Panc1 (cell line): ENCODE results near the gene JPT2. TPM values are rescaled to one million over a fixed set of nuclear protein-coding genes. Genes with fewer than 3 reads are reported as not detected.
A peak's percentile ranks its signal among the peaks of the same experiment; 100 is the strongest.

Experiments used
- ATAC-seq: fragments of 200-7000 bp; cut with Tn5 transposase; 2 replicates; pipeline ENCODE4 v1.9.1; 2020; ENCODE audit warnings: mild to moderate bottlenecking, moderate library complexity
- BruUV-seq: library from RNA; stranded (reverse); fragments of 400-500 nt; replicated peaks from 2 replicates; lab custom pipeline; 2021; lab: Mats Ljungman, UMichigan
- CTCF ChIA-PET: fragments of 300-600 bp; sonication (Branson Sonifier 250); formaldehyde crosslinking; loops from one replicate; lab custom pipeline; 2022; ENCODE audit warnings: antibody characterized with exemption; lab: Charles Lee
- POLR2A ChIA-PET: fragments of 300-600 bp; sonication (Branson Sonifier 250); formaldehyde crosslinking; loops from one replicate; lab custom pipeline; 2022; ENCODE audit warnings: antibody characterized with exemption; lab: Charles Lee
- DNase-seq: peaks from one replicate; pipeline ENCODE4 v3.0.0-alpha.2; 2010; ENCODE audit warnings: low read depth, low spot score
- H3K27ac ChIP-seq: 2 replicates; pipeline ENCODE4 v1.5.1; 2011; ENCODE audit warnings: mild to moderate bottlenecking, low read length, inconsistent platforms
- H3K27me3 ChIP-seq: fragments of 200-500 bp; sonication (Bioruptor generic); 2 replicates; pipeline ENCODE4 v1.6.0; 2014; ENCODE audit warnings: low read length, inconsistent platforms; ENCODE audit not compliant: control insufficient read depth, insufficient read depth
- H3K36me3 ChIP-seq: fragments of 200-500 bp; sonication (Bioruptor generic); 2 replicates; pipeline ENCODE4 v1.5.1; 2014; ENCODE audit warnings: inconsistent platforms, mild to moderate bottlenecking, low read length, moderate library complexity; ENCODE audit not compliant: control insufficient read depth, insufficient read depth
- H3K4me1 ChIP-seq: 2 replicates; pipeline ENCODE4 v1.5.1; 2011; ENCODE audit warnings: inconsistent platforms, mild to moderate bottlenecking, low read length, moderate library complexity; ENCODE audit not compliant: control insufficient read depth, insufficient read depth
- H3K4me3 ChIP-seq, 2 experiments: 2 replicates each; pipeline ENCODE4 v1.5.1; 2011 to 2012; ENCODE audit warnings: low read depth in 2 of 2, low read length in 2 of 2, mild to moderate bottlenecking in 2 of 2, inconsistent platforms in 1 of 2, moderate library complexity in 1 of 2
- H3K9me3 ChIP-seq: fragments of 200-500 bp; sonication (Bioruptor generic); 2 replicates; pipeline ENCODE4 v1.5.1; 2014; ENCODE audit warnings: low read depth, mild to moderate bottlenecking, inconsistent platforms, low read length, moderate library complexity; ENCODE audit not compliant: control insufficient read depth, insufficient read depth
- CTCF ChIP-seq: fragments of 450-650 bp; IDR thresholded peaks from 2 replicates; pipeline ENCODE4 v1.5.1; 2017; ENCODE audit warnings: mild to moderate bottlenecking
- POLR2AphosphoS5 ChIP-seq: IDR thresholded peaks from 2 replicates; pipeline ENCODE4 v1.6.1; 2012; ENCODE audit warnings: mild to moderate bottlenecking, low read depth, low read length, moderate library complexity
- REST ChIP-seq, 2 experiments: IDR thresholded peaks; 2 replicates each; pipeline ENCODE4 v1.6.1; 2011 to 2012; ENCODE audit warnings: low read depth in 2 of 2, control low read depth in 1 of 2, low read length in 1 of 2, mild to moderate bottlenecking in 1 of 2, moderate library complexity in 1 of 2; ENCODE audit not compliant: insufficient read depth in 1 of 2
- SIN3A ChIP-seq: IDR thresholded peaks from 2 replicates; pipeline ENCODE4 v1.6.1; 2012; ENCODE audit warnings: low read depth, mild to moderate bottlenecking, low read length, moderate library complexity, borderline replicate concordance; ENCODE audit not compliant: insufficient read depth
- TCF7L2 ChIP-seq: IDR thresholded peaks from 2 replicates; pipeline ENCODE4 v1.6.1; 2011; ENCODE audit warnings: mild to moderate bottlenecking, low read depth, low read length, inconsistent platforms
- in situ Hi-C: cut with HindIII; loops from 2 replicates; pipeline ENCODE4 v1.10.0; 2016; ENCODE audit warnings: low sequenced_read_pairs, low pct_unique_long_range_greater_than_20kb
- intact Hi-C: fragments of 100-400 bp; cut with micrococcal nuclease; formaldehyde crosslinking; loops from one replicate; pipeline ENCODE4 v1.10.0; 2022; ENCODE audit not compliant: unreplicated experiment
- total RNA-seq: library from RNA; stranded (reverse); gene quantifications from one replicate; pipeline ENCODE4 v1.2.1, GENCODE V29; 2021; ENCODE audit not compliant: unreplicated experiment

The JPT2 gene
- total RNA-seq, 1 experiment from 2014 or later = 200 TPM

- POLR2A ChIA-PET = interaction anchor here (0.6 kb wide), 1 partner anchor 325 kb away, joined by 3 read pairs; the partner anchor contains the start of gene UQCC4
- Histone ChIP-seq H3K9me3 (no peaks in the 10 kb centered on the region), H3K4me1 (no peaks in the 10 kb centered on the region), H3K36me3 (no peaks in the 10 kb centered on the region; the same call in 1 of the 2 replicates), H3K27ac (no peak overlapping the region), H3K4me3 (no peak overlapping the region), H3K27me3 (no peaks in the 10 kb centered on the region)
- intact Hi-C loops = no loop called here
- ATAC-seq (no peak), DNase-seq (no peak)
- no peak for TF ChIP-seq SIN3A
- no peak for TF ChIP-seq TCF7L2
- no peak for TF ChIP-seq CTCF
- TF ChIP-seq POLR2AphosphoS5 = no peak
- TF ChIP-seq REST (IDR thresholded peaks at IDR 0.05; ENCODE audit: insufficient read depth in 1 of 2, low read depth in 2 of 2, low read length in 1 of 2) = no peak
- in situ Hi-C loops = no loop called here
- CTCF ChIA-PET = no interaction called here
- TSS peak; percentile 56 for BruUV-seq
Measured at GRCh38 chr16:1745181-1745899, 67.3 kb downstream of the JPT2 start.

GRCh38 chr16:1745900-1746692 is 68.0 kb downstream of the JPT2 start:
- ATAC-seq (no peak), DNase-seq (no peak)
- POLR2A ChIA-PET = interaction anchor here (0.6 kb wide), 1 partner anchor 326 kb away, joined by 3 read pairs; the partner anchor contains the start of gene UQCC4
- Histone ChIP-seq H3K4me3 (no peak overlapping the region), H3K9me3 (no peaks in the 10 kb centered on the region), H3K27ac (no peak overlapping the region), H3K27me3 (no peaks in the 10 kb centered on the region), H3K36me3 (no peaks in the 10 kb centered on the region; the same call in 1 of the 2 replicates), H3K4me1 (no peaks in the 10 kb centered on the region)
- CTCF ChIA-PET = no interaction called here
- TF ChIP-seq SIN3A (no peak), TCF7L2 (no peak), CTCF (no peak), REST (IDR thresholded peaks at IDR 0.05; ENCODE audit: insufficient read depth in 1 of 2, low read depth in 2 of 2, low read length in 1 of 2) (no peak), POLR2AphosphoS5 (no peak)
- intact Hi-C loops (no loop called here), in situ Hi-C loops (no loop called here)
- BruUV-seq = no TSS peak
